ENCODE data around the gene BCAN. TPM values are rescaled to one million over a fixed set of nuclear protein-coding genes. Genes with fewer than 3 reads are reported as not detected.
"Not testable (repeated sequence)": the region's sequence is repeated elsewhere in the genome, so short reads cannot be mapped to it uniquely, and the experiment has no call there.

The BCAN gene
- polyA plus RNA-seq, 4 donors, result 0.36 to 1.9 TPM; not detected in 2

DNA sequence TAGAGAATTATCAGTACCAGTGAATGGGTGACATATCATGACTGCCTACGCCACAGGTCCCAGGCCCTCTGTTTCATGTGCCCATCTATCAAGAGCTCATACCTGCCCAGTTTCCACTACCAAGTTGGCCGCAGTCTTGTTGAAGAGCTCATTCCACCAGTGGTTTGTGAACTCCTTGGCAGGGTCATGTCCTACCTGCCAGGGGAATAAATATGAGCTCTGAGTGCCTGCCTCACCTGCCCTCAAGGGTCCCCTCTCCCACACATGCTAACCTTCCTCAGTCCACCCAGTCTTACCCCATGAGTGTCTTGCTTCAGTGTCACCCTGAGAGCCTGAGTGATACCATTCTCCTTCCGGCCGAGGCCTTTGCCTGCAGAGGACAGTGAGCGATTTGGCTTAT, 43.8 kb upstream of the BCAN start:
- H3K4me3 ChIP-seq (ENCODE audit: low read depth in 1 of 3, low read length in 3 of 3), result no peak overlapping the region
- H3K9me3 ChIP-seq (ENCODE audit: control insufficient read depth in 2 of 2, insufficient read depth in 1 of 2, low read depth in 1 of 2, low read length in 1 of 2), result no peaks in the 10 kb centered on the region
- WGBS, 3 donors, result 93 to 98% (median 95%) methylated on average over 5 of the region's 5 CpGs
- DNase-seq (no peak), FAIRE-seq (no peak)
- H3K27me3 ChIP-seq (ENCODE audit: control insufficient read depth in 3 of 3, insufficient read depth in 3 of 3, low read length in 3 of 3), result no peaks in the 10 kb centered on the region
- no peak overlapping the region for H3K27ac ChIP-seq (ENCODE audit: low read depth in 1 of 3, low read length in 2 of 3)
- H3K36me3 ChIP-seq (ENCODE audit: control insufficient read depth in 3 of 3, insufficient read depth in 2 of 3, low read depth in 1 of 3, low read length in 3 of 3), result peaks cover 0 to 49% (median 11%) of the 10 kb centered on the region in 3 donors
- peaks cover 0 to 15% (median 2%) of the 10 kb centered on the region in 3 donors for H3K4me1 ChIP-seq (ENCODE audit: control insufficient read depth in 3 of 3, insufficient read depth in 2 of 3, low read depth in 1 of 3, low read length in 2 of 3)

DNA sequence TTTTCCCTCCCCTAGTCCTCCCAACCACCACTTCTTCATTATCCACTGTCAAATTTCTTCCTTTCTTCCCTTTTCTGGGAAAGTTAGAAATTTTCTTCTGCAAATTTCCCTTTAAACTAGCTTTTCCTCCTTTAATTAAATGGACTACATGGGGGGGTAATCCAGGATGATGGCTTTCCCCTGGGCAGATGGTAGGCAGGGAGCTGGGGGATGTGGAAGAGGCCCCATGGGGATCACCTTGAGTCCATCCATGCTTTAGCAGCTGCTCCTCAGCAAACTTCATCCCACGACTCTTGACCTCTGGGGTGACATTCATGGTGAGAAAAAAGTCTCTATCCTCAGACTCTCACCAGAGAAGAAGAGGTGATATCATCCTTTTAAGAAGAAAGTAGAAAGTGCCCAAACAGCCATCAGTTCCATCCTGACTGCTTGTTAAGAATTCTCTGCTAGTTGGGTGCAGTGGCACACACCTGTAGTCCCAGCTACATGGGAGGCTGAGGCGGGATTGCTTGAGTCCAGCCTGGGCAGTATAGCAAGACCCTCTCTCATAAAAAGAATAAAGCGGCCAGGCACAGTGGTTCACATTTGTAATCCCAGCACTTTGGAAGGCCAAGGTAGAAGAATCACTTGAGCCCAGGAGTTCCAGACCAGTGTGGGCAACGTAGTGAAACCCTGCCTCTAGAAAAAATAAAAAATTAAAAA, 43.0 kb upstream of the BCAN start:
- Histone ChIP-seq H3K4me3 (ENCODE audit: low read depth in 1 of 3, low read length in 3 of 3) (no peak overlapping the region), H3K9me3 (ENCODE audit: control insufficient read depth in 2 of 2, insufficient read depth in 1 of 2, low read depth in 1 of 2, low read length in 1 of 2) (no peaks in the 10 kb centered on the region), H3K36me3 (ENCODE audit: control insufficient read depth in 3 of 3, insufficient read depth in 2 of 3, low read depth in 1 of 3, low read length in 3 of 3) (peaks cover 0 to 41% (median 11%) of the 10 kb centered on the region in 3 donors), H3K4me1 (ENCODE audit: control insufficient read depth in 3 of 3, insufficient read depth in 2 of 3, low read depth in 1 of 3, low read length in 2 of 3) (peaks cover 0 to 15% (median 2%) of the 10 kb centered on the region in 3 donors), H3K27ac (ENCODE audit: low read depth in 1 of 3, low read length in 2 of 3) (no peak overlapping the region), H3K27me3 (ENCODE audit: control insufficient read depth in 3 of 3, insufficient read depth in 3 of 3, low read length in 3 of 3) (no peaks in the 10 kb centered on the region)
- 93 to 94% (median 93%) methylated on average over 4 of the region's 4 CpGs for WGBS, 3 donors
- no peak for FAIRE-seq
- no peak for DNase-seq

DNA sequence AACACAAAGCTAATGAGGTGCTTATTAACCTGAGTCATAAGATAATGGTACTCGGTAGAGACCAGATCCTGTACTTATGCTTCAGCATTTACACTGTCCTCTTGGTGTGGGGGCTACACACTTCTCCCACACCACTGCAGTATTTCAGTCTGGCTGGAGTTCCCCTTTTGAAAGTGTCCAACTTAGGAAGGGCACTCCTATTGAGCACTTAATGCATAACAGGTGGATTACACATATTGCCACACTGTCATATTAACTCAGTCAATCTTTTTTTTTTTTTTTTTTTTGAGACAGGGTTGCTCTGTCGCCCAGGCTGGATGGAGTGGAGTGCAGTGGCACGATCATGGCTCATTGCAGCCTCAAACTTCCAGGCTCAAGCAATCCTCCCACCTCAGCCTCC, 42.1 kb upstream of the BCAN start:
- H3K27me3 ChIP-seq (ENCODE audit: control insufficient read depth in 3 of 3, insufficient read depth in 3 of 3, low read length in 3 of 3), result no peaks in the 10 kb centered on the region
- WGBS, 3 donors, result 26 to 48% (median 32%) methylated on average over 3 of the region's 3 CpGs
- FAIRE-seq (no peak), DNase-seq (no peak)
- H3K4me1 ChIP-seq (ENCODE audit: control insufficient read depth in 3 of 3, insufficient read depth in 2 of 3, low read depth in 1 of 3, low read length in 2 of 3), result peaks cover 0 to 15% (median 2%) of the 10 kb centered on the region in 3 donors
- H3K4me3 ChIP-seq (ENCODE audit: low read depth in 1 of 3, low read length in 3 of 3), result no peak overlapping the region
- H3K27ac ChIP-seq (ENCODE audit: low read depth in 1 of 3, low read length in 2 of 3), result no peak overlapping the region
- no peaks in the 10 kb centered on the region for H3K9me3 ChIP-seq (ENCODE audit: control insufficient read depth in 2 of 2, insufficient read depth in 1 of 2, low read depth in 1 of 2, low read length in 1 of 2)
- peaks cover 0 to 36% (median 11%) of the 10 kb centered on the region in 3 donors for H3K36me3 ChIP-seq (ENCODE audit: control insufficient read depth in 3 of 3, insufficient read depth in 2 of 3, low read depth in 1 of 3, low read length in 3 of 3)

DNA sequence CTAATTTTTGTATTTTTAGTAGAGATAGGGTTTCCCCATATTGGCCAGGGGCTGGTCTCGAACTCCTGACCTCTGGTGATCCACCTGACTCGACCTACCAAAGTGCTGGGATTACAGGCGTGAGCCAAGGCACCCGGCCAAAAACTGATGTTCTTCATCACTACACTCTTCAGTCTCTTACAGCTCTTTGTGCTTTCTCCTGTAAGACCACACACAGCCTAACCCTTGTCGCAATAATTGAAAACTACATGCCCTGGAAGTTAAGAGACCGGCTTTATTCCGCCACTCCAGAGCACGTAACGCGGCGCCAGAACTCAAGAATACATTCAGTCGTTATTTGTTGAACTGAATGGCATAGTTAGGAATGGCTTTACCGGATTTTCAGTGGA, 41.2 kb upstream of the BCAN start:
- Histone ChIP-seq H3K27me3 (ENCODE audit: control insufficient read depth in 3 of 3, insufficient read depth in 3 of 3, low read length in 3 of 3) (no peaks in the 10 kb centered on the region), H3K36me3 (ENCODE audit: control insufficient read depth in 3 of 3, insufficient read depth in 2 of 3, low read depth in 1 of 3, low read length in 3 of 3) (peaks cover 0 to 27% (median 11%) of the 10 kb centered on the region in 3 donors), H3K9me3 (ENCODE audit: control insufficient read depth in 2 of 2, insufficient read depth in 1 of 2, low read depth in 1 of 2, low read length in 1 of 2) (no peaks in the 10 kb centered on the region), H3K4me3 (ENCODE audit: low read depth in 1 of 3, low read length in 3 of 3) (peak overlapping the region; percentile 69 to 74 (median 73)), H3K4me1 (ENCODE audit: control insufficient read depth in 3 of 3, insufficient read depth in 2 of 3, low read depth in 1 of 3, low read length in 2 of 3) (peaks cover 0 to 15% (median 2%) of the 10 kb centered on the region in 3 donors), H3K27ac (ENCODE audit: low read depth in 1 of 3, low read length in 2 of 3) (peak overlapping the region in 2 of 3 donors; percentile 76 to 90)
- peak in 1 of 2 donors; percentile 38 for DNase-seq
- no peak for FAIRE-seq
- WGBS, 3 donors, result 1 to 2% (median 2%) methylated on average over 13 of the region's 13 CpGs

DNA sequence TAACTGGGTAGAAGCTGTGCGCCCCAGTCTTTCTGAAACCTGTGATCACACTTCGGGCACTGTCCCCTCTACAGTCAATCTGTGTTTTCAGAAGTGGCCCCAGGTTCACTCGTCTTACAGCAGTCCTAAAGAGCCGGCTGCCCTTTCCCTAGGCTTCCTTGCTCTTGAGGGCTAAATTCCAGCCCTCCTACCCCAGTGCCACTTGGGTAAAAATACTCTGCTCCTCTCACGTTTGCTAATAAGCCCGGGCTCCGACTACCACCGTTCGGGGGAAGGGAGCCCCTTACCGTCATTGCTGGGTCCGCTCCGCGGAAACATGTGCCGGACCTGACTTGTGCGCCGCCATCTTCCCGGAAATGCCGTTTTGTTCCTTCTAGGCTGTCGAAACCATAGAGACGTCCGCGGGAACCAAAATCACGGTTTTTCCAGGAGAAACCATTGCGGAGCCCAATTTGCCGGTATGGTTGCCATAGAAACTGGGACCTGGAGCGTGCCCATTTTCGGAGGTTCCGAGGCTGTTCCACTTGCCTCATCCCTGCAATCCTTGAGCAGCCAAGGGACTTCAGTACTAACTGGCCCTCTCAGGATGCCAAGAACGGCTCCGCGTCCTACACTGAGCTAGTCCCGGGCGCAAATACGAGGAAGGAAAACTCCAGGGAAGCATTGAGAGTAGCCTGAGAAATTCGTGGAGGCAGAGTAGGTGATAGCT, 40.6 kb upstream of the BCAN start, which contains the start of gene GPATCH4:
TSS of gene GPATCH4 (minus strand) at position 358 of the 709 bp plus-strand sequence.
- DNase-seq (peak; percentile 77 to 91), FAIRE-seq (no peak)
- Histone ChIP-seq H3K4me3 (ENCODE audit: low read depth in 1 of 3, low read length in 3 of 3) (peak within 1 kb of the TSS; percentile 69 to 74 (median 73)), H3K36me3 (ENCODE audit: control insufficient read depth in 3 of 3, insufficient read depth in 2 of 3, low read depth in 1 of 3, low read length in 3 of 3) (peaks cover 0 to 23% (median 11%) of the 10 kb centered on the region in 3 donors), H3K27me3 (ENCODE audit: control insufficient read depth in 3 of 3, insufficient read depth in 3 of 3, low read length in 3 of 3) (no peaks in the 10 kb centered on the region), H3K27ac (ENCODE audit: low read depth in 1 of 3, low read length in 2 of 3) (peak within 1 kb of the TSS; percentile 25 to 90 (median 76)), H3K9me3 (ENCODE audit: control insufficient read depth in 2 of 2, insufficient read depth in 1 of 2, low read depth in 1 of 2, low read length in 1 of 2) (no peaks in the 10 kb centered on the region), H3K4me1 (ENCODE audit: control insufficient read depth in 3 of 3, insufficient read depth in 2 of 3, low read depth in 1 of 3, low read length in 2 of 3) (peaks cover 0 to 15% (median 2%) of the 10 kb centered on the region in 3 donors)
- 0 to 1% (median 0%) methylated on average over 35 of the region's 35 CpGs for WGBS, 3 donors

DNA sequence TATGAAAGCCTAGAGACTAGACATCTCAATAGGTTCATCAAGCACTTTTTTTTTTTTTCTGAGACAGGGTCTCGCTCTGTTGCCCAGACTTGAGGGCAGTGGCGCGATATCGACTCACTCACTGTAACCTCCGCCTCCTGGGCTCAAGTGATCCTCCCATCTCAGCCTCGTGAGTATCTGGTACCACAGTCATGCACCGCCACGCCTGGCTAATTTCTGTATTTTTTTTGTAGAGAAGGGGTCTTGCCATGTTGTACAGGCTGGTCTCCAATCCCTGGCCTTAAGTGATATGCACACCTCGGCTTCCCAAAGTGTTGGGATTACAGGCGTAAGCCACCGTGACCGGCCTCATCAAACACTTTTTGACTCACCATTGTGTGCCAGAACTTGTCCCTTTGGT, 40.0 kb upstream of the BCAN start:
- no peak for DNase-seq

DNA sequence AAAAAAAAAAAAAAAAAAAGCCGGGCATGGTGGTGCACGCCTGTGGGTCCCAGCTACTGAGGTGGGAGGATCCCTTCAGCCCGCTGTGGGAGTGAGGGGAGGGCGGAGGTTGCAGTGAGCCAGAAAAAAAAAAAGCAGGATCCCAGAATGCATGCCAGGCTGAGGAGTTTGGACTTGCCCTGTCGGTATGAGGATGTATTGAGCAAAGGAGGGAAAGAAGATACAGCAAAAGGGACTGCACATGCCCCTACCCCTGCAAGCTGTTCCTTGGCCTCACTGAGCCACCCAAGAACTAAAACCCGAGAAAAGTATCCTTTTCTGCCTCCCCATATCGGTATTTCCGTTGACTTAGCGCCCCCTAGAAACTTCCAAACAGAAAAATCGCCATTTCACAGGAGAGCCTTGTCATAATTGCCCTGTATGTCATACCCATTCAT, 39.3 kb upstream of the BCAN start:
- H3K4me1 ChIP-seq (ENCODE audit: control insufficient read depth in 3 of 3, insufficient read depth in 2 of 3, low read depth in 1 of 3, low read length in 2 of 3), result peaks cover 0 to 15% (median 2%) of the 10 kb centered on the region in 3 donors
- H3K27ac ChIP-seq (ENCODE audit: low read depth in 1 of 3, low read length in 2 of 3), result no peak overlapping the region
- no peaks in the 10 kb centered on the region for H3K9me3 ChIP-seq (ENCODE audit: control insufficient read depth in 2 of 2, insufficient read depth in 1 of 2, low read depth in 1 of 2, low read length in 1 of 2)
- 28 to 44% (median 38%) methylated on average over 10 of the region's 10 CpGs for WGBS, 3 donors
- FAIRE-seq (no peak), DNase-seq (no peak)
- peaks cover 0 to 14% (median 9%) of the 10 kb centered on the region in 3 donors for H3K36me3 ChIP-seq (ENCODE audit: control insufficient read depth in 3 of 3, insufficient read depth in 2 of 3, low read depth in 1 of 3, low read length in 3 of 3)
- H3K4me3 ChIP-seq (ENCODE audit: low read depth in 1 of 3, low read length in 3 of 3), result no peak overlapping the region
- no peaks in the 10 kb centered on the region for H3K27me3 ChIP-seq (ENCODE audit: control insufficient read depth in 3 of 3, insufficient read depth in 3 of 3, low read length in 3 of 3)

More for the DNA sequence above, 40.0 kb upstream of the BCAN start:
- Histone ChIP-seq H3K27ac (ENCODE audit: low read depth in 1 of 3, low read length in 2 of 3) (peak overlapping the region; percentile 25 to 90 (median 76)), H3K36me3 (ENCODE audit: control insufficient read depth in 3 of 3, insufficient read depth in 2 of 3, low read depth in 1 of 3, low read length in 3 of 3) (peaks cover 0 to 19% (median 11%) of the 10 kb centered on the region in 3 donors), H3K27me3 (ENCODE audit: control insufficient read depth in 3 of 3, insufficient read depth in 3 of 3, low read length in 3 of 3) (no peaks in the 10 kb centered on the region), H3K9me3 (ENCODE audit: control insufficient read depth in 2 of 2, insufficient read depth in 1 of 2, low read depth in 1 of 2, low read length in 1 of 2) (no peaks in the 10 kb centered on the region), H3K4me1 (ENCODE audit: control insufficient read depth in 3 of 3, insufficient read depth in 2 of 3, low read depth in 1 of 3, low read length in 2 of 3) (peaks cover 0 to 15% (median 2%) of the 10 kb centered on the region in 3 donors), H3K4me3 (ENCODE audit: low read depth in 1 of 3, low read length in 3 of 3) (peak overlapping the region; percentile 69 to 74 (median 73))
- FAIRE-seq, result no peak
- WGBS, 3 donors, result 62 to 69% (median 68%) methylated on average over 12 of the region's 12 CpGs

DNA sequence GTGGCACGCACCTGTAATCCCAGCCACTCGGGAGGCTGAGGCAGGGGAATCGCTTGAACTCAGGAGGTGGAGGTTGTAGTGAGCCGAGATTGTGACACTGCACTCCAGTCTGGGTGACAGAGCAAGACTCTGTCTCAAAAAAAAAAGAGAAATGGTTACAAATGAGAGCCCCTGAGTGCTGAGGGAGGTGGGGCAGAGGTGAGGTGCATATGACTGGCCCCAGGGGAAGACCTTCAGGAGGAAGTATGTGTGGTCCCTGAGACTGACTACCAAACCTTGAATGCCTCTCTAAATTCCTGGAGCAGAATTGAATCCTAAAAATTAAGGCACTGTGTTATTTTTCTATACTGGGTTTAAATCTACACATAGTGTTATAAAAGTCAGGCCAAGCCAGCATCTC, 34.6 kb upstream of the BCAN start:
- H3K4me3 ChIP-seq (ENCODE audit: low read depth in 1 of 3, low read length in 3 of 3); FAIRE-seq; DNase-seq; H3K36me3 ChIP-seq (ENCODE audit: control insufficient read depth in 3 of 3, insufficient read depth in 2 of 3, low read depth in 1 of 3, low read length in 3 of 3); H3K4me1 ChIP-seq (ENCODE audit: control insufficient read depth in 3 of 3, insufficient read depth in 2 of 3, low read depth in 1 of 3, low read length in 2 of 3); H3K27me3 ChIP-seq (ENCODE audit: control insufficient read depth in 3 of 3, insufficient read depth in 3 of 3, low read length in 3 of 3); H3K27ac ChIP-seq (ENCODE audit: low read depth in 1 of 3, low read length in 2 of 3); H3K9me3 ChIP-seq (ENCODE audit: control insufficient read depth in 2 of 2, insufficient read depth in 1 of 2, low read depth in 1 of 2, low read length in 1 of 2): not testable (repeated sequence)
- 80 to 91% (median 86%) methylated on average over 4 of the region's 4 CpGs for WGBS, 3 donors

All from small intestine (tissue), 7 donors.